Type B pancreatic cell (in vitro differentiated cells): ENCODE measurements around the gene SCOC. TPM values are rescaled to one million over a fixed set of nuclear protein-coding genes. Genes with fewer than 3 reads are reported as not detected.
A peak's percentile ranks its signal among the peaks of the same experiment; 100 is the strongest.
"Not testable (repeated sequence)": the region's sequence is repeated elsewhere in the genome, so short reads cannot be mapped to it uniquely, and the experiment has no call there.

ENCODE experiments used
- DNase-seq: peaks from one replicate; pipeline ENCODE4 v3.0.0; 2021; ENCODE audit warnings: mixed read lengths; ENCODE audit not compliant: unreplicated experiment; ENCODE audit errors: extremely low spot score
- H3K27ac Mint-ChIP-seq: 2 replicates; pipeline ENCODE4 v1.8.0; 2021; ENCODE audit warnings: mild to moderate bottlenecking, mixed read lengths
- H3K27me3 Mint-ChIP-seq: 2 replicates; pipeline ENCODE4 v1.8.0; 2021; ENCODE audit warnings: mixed read lengths
- H3K36me3 Mint-ChIP-seq: 2 replicates; pipeline ENCODE4 v1.8.0; 2021; ENCODE audit warnings: mixed read lengths
- H3K4me1 Mint-ChIP-seq: one replicate; pipeline ENCODE4 v1.8.0; 2021; ENCODE audit warnings: mixed read lengths; ENCODE audit not compliant: unreplicated experiment
- H3K4me3 Mint-ChIP-seq: 2 replicates; pipeline ENCODE4 v1.8.0; 2021; ENCODE audit warnings: mild to moderate bottlenecking, mixed read lengths
- H3K9me3 Mint-ChIP-seq: 2 replicates; pipeline ENCODE4 v1.8.0; 2021; ENCODE audit warnings: mixed read lengths
- CTCF ChIP-seq: fragments of 200-600 bp; sonication (generic); conservative IDR thresholded peaks from 2 replicates; pipeline ENCODE4 v1.5.0; 2021; ENCODE audit warnings: antibody characterized with exemption, mild to moderate bottlenecking
- total RNA-seq: library from RNA; stranded (reverse); gene quantifications from 2 replicates; pipeline ENCODE4 v1.2.1, GENCODE V29; 2021; ENCODE audit warnings: low replicate concordance

SCOC gene
- total RNA-seq, 1 donor from 2014 or later: 51.4 TPM

- no peak overlapping the region for H3K4me3 Mint-ChIP-seq
- no peak for TF ChIP-seq CTCF
- no peaks in the 10 kb centered on the region for H3K36me3 Mint-ChIP-seq
- H3K27me3 Mint-ChIP-seq: no peaks in the 10 kb centered on the region
- no peak for DNase-seq
- H3K9me3 Mint-ChIP-seq: no peaks in the 10 kb centered on the region
- no peaks in the 10 kb centered on the region for H3K4me1 Mint-ChIP-seq
- no peak overlapping the region for H3K27ac Mint-ChIP-seq
Observed at GRCh38 chr4:140408974-140409373, 35.5 kb downstream of the SCOC start.

GRCh38 chr4:140413130-140413969, 39.9 kb downstream of the SCOC start:
- H3K27me3 Mint-ChIP-seq, H3K4me3 Mint-ChIP-seq, H3K9me3 Mint-ChIP-seq, H3K27ac Mint-ChIP-seq, H3K36me3 Mint-ChIP-seq, DNase-seq, H3K4me1 Mint-ChIP-seq: not testable (repeated sequence)

- peaks cover 35% of the 10 kb centered on the region for H3K27me3 Mint-ChIP-seq
- DNase-seq: no peak
- H3K27ac Mint-ChIP-seq: no peak overlapping the region
Observed at GRCh38 chr4:140423106-140423505, 49.7 kb downstream of the SCOC start.

GRCh38 chr4:140426610-140427105, 53.2 kb downstream of the SCOC start:
- H3K36me3 Mint-ChIP-seq: no peaks in the 10 kb centered on the region
- H3K27ac Mint-ChIP-seq: peak overlapping the region; percentile 38
- H3K4me3 Mint-ChIP-seq: peak overlapping the region; percentile 88
- TF ChIP-seq CTCF: peak; percentile 19
- H3K9me3 Mint-ChIP-seq: no peaks in the 10 kb centered on the region
- no peaks in the 10 kb centered on the region for H3K4me1 Mint-ChIP-seq
- no peak for DNase-seq
- peaks cover 41% of the 10 kb centered on the region for H3K27me3 Mint-ChIP-seq

More at GRCh38 chr4:140423106-140423505, 49.7 kb downstream of the SCOC start:
- no peaks in the 10 kb centered on the region for H3K4me1 Mint-ChIP-seq
- no peak for TF ChIP-seq CTCF
- no peaks in the 10 kb centered on the region for H3K9me3 Mint-ChIP-seq
- H3K36me3 Mint-ChIP-seq: no peaks in the 10 kb centered on the region
- no peak overlapping the region for H3K4me3 Mint-ChIP-seq

- peak within 1 kb of the TSS; percentile 88 for H3K4me3 Mint-ChIP-seq
Observed at GRCh38 chr4:140427106-140427918, 53.9 kb downstream of the SCOC start, which contains the start of gene CLGN. Gene CLGN (minus strand): TSS chr4:140427648. CDS start chr4:140413078, 14,570 bp downstream.

More at GRCh38 chr4:140427106-140427918, 53.9 kb downstream of the SCOC start, which contains the start of gene CLGN:
- peak; percentile 89 for DNase-seq
- Mint-ChIP-seq H3K27me3 (peaks cover 41% of the 10 kb centered on the region), H3K4me1 (no peaks in the 10 kb centered on the region), H3K9me3 (no peaks in the 10 kb centered on the region), H3K36me3 (no peaks in the 10 kb centered on the region), H3K27ac (peak within 1 kb of the TSS; percentile 38)
- peak; percentile 75 for TF ChIP-seq CTCF
